Measurements from ENCODE around the gene NFS1. TPM values are rescaled to one million over a fixed set of nuclear protein-coding genes. Genes with fewer than 3 reads are reported as not detected.

The NFS1 gene
- polyA plus RNA-seq, 1 donor (not counting 4 experiments of a cell fraction or from before 2014, with no cell fraction given): 39.6 TPM

DNA sequence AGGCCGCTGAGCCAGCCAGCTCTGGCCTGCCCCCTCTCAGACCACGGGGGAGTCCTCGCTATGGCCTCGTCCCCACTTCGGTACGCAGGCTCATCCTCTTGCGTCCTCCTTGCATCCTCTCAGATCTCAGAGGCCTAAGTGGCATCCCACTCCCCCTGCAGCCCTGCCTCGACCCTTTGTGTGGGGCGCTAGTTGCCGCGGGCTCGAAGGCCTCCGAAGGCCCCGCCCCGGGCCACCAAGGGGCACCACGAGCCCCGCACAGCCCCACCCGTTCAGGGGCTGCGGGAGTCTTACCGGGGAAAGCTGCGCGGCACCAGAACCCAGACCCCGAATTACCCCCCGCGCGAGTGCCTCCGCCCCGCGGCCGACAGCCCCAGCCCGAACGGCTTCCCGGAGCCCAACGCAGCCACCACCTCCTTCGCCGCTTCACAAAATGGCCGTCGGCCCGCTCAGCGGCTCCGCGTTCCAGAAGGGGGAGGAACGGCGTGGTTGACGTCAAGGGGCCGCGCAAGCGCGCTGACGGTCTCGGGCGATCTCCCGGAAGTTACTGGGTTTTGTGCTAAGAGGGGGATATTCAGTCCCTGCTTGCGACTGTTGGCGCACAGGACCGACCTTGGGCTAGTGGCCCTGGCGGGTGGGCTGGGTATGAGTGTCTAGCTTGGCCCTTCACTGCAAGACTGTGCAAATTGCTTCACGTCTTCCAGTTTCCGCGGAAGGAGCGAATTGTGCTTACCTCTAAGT is 34.5 kb downstream of the NFS1 start, which contains the start of the genes CPNE1 and RBM12:
TSS of gene CPNE1 (minus strand) at position 435 of the 741 bp plus-strand sequence. CDS start 31,977 bp downstream, outside the sequence.
TSS of gene RBM12 (minus strand) at position 435 of the 741 bp plus-strand sequence. CDS start 9,578 bp downstream, outside the sequence.
- Histone ChIP-seq H3K9me1 (ENCODE audit: control insufficient read depth, extremely low read depth, insufficient read depth, low read length) (no peaks in the 10 kb centered on the region), H2AFZ (ENCODE audit: control insufficient read depth, low read length) (peak within 1 kb of the TSS; percentile 98), H3K79me2 (ENCODE audit: control insufficient read depth, insufficient read depth, low read length) (peaks cover 52% of the 10 kb centered on the region), H3K4me3 (ENCODE audit: control insufficient read depth in 2 of 3, extremely low read depth in 1 of 3, insufficient read depth in 2 of 3, low read depth in 1 of 3, low read length in 3 of 3) (peak within 1 kb of the TSS; percentile 77 to 89 (median 77)), H3K27me3 (ENCODE audit: control insufficient read depth, extremely low read depth, insufficient read depth, low read length) (no peaks in the 10 kb centered on the region), H3K9ac (ENCODE audit: control insufficient read depth, extremely low read depth, insufficient read depth, low read length) (peak within 1 kb of the TSS; percentile 96), H3K4me1 (ENCODE audit: control insufficient read depth, extremely low read depth, insufficient read depth, low read length) (peaks cover 36% of the 10 kb centered on the region), H3K27ac (ENCODE audit: control insufficient read depth, insufficient read depth, low read length) (peak within 1 kb of the TSS; percentile 92), H3K4me2 (ENCODE audit: control insufficient read depth, extremely low read depth, insufficient read depth, low read depth, low read length) (peak within 1 kb of the TSS; percentile 99), H3K9me3 (ENCODE audit: control insufficient read depth, low read depth, low read length) (no peaks in the 10 kb centered on the region), H3K36me3 (ENCODE audit: control insufficient read depth in 2 of 2, extremely low read depth in 1 of 2, insufficient read depth in 2 of 2, low read length in 2 of 2) (peaks cover 4 to 7% of the 10 kb centered on the region in 2 experiments), H4K20me1 (ENCODE audit: control insufficient read depth, extremely low read depth, insufficient read depth, low read length) (peaks cover 24% of the 10 kb centered on the region)
- peak; percentile 53 for FAIRE-seq
- dilution Hi-C loops (cut with MboI; ENCODE audit: extremely low pct_ligation_motif_present, low sequenced_read_pairs): no loop called here
- no peak for TF ChIP-seq EZH2 (IDR thresholded peaks at IDR 0.05; ENCODE audit: low read length)
- TF ChIP-seq, protein P1, sequence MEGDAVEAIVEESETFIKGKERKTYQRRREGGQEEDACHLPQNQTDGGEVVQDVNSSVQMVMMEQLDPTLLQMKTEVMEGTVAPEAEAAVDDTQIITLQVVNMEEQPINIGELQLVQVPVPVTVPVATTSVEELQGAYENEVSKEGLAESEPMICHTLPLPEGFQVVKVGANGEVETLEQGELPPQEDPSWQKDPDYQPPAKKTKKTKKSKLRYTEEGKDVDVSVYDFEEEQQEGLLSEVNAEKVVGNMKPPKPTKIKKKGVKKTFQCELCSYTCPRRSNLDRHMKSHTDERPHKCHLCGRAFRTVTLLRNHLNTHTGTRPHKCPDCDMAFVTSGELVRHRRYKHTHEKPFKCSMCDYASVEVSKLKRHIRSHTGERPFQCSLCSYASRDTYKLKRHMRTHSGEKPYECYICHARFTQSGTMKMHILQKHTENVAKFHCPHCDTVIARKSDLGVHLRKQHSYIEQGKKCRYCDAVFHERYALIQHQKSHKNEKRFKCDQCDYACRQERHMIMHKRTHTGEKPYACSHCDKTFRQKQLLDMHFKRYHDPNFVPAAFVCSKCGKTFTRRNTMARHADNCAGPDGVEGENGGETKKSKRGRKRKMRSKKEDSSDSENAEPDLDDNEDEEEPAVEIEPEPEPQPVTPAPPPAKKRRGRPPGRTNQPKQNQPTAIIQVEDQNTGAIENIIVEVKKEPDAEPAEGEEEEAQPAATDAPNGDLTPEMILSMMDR (optimal IDR thresholded peaks at IDR 0.05 in 1 of 3, IDR thresholded peaks at IDR 0.05 in 1 of 3, conservative IDR thresholded peaks at IDR 0.05 in 1 of 3; ENCODE audit: extremely low read depth in 1 of 3, insufficient read depth in 2 of 3, low read length in 3 of 3): no peak
- DNase-seq (ENCODE audit: low read depth, low spot score): peak; percentile 53

DNA sequence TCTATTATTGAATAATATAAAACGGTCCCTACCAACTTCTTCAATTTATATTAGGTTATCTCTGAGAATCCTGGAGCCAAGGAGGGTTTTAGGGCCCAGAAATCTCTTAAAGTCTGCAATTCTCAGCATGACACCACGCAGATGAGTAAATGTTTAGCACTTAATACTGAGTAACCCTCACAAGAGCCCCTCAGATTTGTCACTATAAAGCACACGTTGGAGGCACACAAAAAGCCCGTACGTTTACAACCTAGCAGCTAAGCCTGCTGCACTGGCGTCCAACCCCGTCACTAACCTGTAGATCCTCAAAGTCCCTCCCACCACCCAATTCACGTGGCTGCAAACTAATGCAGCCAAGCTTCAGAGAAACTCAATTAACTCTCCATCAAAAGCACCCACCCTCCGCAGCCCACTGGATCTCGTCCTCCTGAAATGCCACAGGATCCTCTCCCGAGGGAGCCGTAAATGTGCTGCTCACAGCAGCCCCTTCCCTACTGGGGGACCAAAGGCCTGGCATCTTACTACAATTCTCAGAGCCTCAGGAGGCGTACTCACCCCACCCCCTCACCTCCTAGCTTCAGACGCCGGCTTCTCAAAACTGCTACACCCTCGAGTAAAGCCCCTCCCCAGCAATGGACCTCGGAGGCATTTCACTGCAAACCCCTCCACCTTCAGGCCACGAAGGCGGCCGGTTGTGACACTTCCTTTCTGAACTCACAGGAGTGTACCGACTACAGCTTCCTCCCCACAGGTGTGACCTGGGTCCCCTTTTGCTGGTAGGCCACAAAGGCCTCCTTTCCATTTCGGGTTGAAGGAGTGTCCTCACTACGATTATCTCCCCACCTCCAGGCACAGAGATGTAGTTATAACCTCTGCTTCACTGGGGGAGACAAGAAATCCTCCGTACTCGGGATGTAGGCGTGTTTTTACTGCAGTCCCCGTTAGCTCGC is 35.4 kb downstream of the NFS1 start:
- H3K9ac ChIP-seq (ENCODE audit: control insufficient read depth, extremely low read depth, insufficient read depth, low read length): peak overlapping the region; percentile 96
- no peaks in the 10 kb centered on the region for H3K27me3 ChIP-seq (ENCODE audit: control insufficient read depth, extremely low read depth, insufficient read depth, low read length)
- no peaks in the 10 kb centered on the region for H3K36me3 ChIP-seq (ENCODE audit: control insufficient read depth in 2 of 2, extremely low read depth in 1 of 2, insufficient read depth in 2 of 2, low read length in 2 of 2)
- peak overlapping the region; percentile 77 to 89 (median 77) for H3K4me3 ChIP-seq (ENCODE audit: control insufficient read depth in 2 of 3, extremely low read depth in 1 of 3, insufficient read depth in 2 of 3, low read depth in 1 of 3, low read length in 3 of 3)
- H3K79me2 ChIP-seq (ENCODE audit: control insufficient read depth, insufficient read depth, low read length): peaks cover 60% of the 10 kb centered on the region
- no peaks in the 10 kb centered on the region for H3K9me1 ChIP-seq (ENCODE audit: control insufficient read depth, extremely low read depth, insufficient read depth, low read length)
- H3K4me2 ChIP-seq (ENCODE audit: control insufficient read depth, extremely low read depth, insufficient read depth, low read depth, low read length): peak overlapping the region; percentile 99
- H3K27ac ChIP-seq (ENCODE audit: control insufficient read depth, insufficient read depth, low read length): peak overlapping the region; percentile 92
- dilution Hi-C loops (cut with MboI; ENCODE audit: extremely low pct_ligation_motif_present, low sequenced_read_pairs): no loop called here
- H3K4me1 ChIP-seq (ENCODE audit: control insufficient read depth, extremely low read depth, insufficient read depth, low read length): peaks cover 36% of the 10 kb centered on the region
- FAIRE-seq: no peak
- no peak for DNase-seq (ENCODE audit: low read depth, low spot score)
- peak overlapping the region; percentile 76 for H2AFZ ChIP-seq (ENCODE audit: control insufficient read depth, low read length)
- no peaks in the 10 kb centered on the region for H3K9me3 ChIP-seq (ENCODE audit: control insufficient read depth, low read depth, low read length)
- peaks cover 26% of the 10 kb centered on the region for H4K20me1 ChIP-seq (ENCODE audit: control insufficient read depth, extremely low read depth, insufficient read depth, low read length)
- TF ChIP-seq EZH2 (IDR thresholded peaks at IDR 0.05; ENCODE audit: low read length): no peak
- TF ChIP-seq, protein P1 (optimal IDR thresholded peaks at IDR 0.05 in 1 of 3, IDR thresholded peaks at IDR 0.05 in 1 of 3, conservative IDR thresholded peaks at IDR 0.05 in 1 of 3; ENCODE audit: extremely low read depth in 1 of 3, insufficient read depth in 2 of 3, low read length in 3 of 3): no peak

All from keratinocyte (primary cell).